HG02610 (cell line): ENCODE data around the gene LRP4.
A peak's percentile ranks its signal among the peaks of the same experiment; 100 is the strongest.

ENCODE experiments used
- ATAC-seq: cut with Tn5 transposase; IDR thresholded peaks from one replicate; pipeline ENCODE4 v1.9.1; 2021; ENCODE audit warnings: mild to moderate bottlenecking, moderate library complexity; ENCODE audit not compliant: unreplicated experiment

The LRP4 gene

DNA sequence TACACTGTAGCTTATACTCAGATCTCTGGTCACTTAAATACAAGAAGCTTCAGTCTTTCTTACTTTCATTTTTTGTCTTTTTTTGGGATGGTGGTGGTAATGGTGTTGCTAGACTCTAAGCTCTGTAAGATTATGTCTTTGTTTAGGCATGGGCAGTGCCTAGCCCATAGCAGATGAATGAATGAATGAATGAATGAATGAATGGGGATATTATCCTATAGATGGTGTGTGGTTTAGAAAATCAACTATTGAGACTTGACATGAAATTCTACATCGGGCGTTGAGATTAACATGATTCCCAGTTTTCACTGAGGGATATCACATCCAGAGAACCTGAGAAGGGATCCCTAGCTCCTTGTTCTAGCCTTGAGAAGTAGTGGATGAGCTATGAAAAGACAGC is 62.5 kb downstream of the LRP4 start:
- no peak for ATAC-seq

DNA sequence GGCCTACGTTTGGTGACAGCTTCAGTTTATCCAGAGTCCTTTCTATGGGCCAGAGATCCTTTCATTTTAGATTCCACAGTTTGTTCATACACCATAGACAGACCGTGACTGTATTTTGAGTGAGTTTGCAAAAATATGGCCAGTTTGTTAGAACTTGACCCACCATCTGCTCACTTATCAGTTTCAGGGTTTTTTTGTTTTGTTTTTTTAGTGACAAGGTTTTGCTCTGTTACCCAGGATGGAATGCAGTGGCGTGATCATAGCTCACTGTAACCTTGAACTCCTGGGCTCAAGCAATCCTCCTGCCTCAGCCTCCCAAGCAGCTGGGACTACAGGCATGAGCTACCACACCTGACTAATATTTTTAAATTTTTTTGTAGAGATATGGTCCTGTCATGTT is 63.2 kb downstream of the LRP4 start:
- ATAC-seq: no peak

DNA sequence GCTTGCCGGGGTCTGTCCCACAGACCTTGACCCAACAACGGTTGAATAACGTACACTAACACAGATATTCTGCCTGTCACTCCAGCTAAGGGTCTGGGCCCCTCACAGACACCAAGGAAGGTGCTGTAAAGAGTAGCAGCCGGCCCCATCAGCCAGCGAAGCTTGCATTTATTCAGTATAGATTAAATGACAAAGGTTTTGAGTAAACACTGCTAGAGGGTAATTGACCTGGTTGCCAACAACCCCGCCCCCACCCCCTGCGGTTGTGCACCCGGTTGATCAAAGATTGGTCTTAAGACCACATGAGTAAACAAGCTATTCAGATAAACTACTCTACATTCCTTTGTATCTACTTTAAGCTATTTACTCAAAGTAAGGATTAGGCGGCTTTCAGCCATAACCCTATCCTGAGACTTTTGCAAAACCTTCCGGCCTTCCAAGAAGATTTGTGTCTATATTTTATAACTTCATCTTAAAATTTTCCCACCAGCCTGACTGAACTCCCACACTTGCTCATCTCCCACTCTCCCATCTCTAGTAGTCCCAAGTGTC is 67.4 kb downstream of the LRP4 start:
- no peak for ATAC-seq

DNA sequence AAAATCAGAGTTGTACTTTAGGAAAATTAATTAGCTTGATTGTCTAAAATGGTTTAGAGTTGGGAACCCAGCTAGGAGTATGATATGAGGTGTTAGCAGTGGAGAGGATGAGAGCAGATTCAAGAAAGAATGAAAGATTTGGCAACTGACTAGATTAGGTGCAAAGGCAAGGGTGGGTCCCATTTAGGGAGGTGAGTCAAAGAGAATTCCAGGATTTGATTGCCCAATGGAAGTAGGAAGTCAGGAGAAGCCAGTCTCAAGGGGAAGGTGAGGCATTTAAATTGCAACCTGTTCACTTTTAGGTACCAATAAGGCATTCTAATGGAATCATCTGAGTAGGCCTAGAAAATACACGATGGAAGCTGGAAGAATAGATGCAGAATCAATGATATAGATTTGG is 68.7 kb downstream of the LRP4 start:
- ATAC-seq: no peak

DNA sequence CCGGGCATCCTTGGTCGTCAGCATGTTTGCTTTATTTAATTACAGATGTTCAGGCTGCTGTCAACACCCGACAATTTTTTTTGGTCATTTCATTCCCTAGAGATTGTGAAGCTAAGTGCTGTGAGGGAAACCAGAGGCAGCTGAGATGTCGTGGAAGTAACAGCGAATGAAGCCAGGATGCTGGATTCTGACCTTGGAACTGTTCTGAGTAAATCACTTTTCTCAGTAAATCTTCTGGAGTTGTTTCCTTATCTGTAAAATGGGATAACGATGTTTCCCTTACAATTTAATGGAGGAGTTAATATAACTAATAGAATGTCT is 71.9 kb downstream of the LRP4 start:
- peak; percentile 2 for ATAC-seq

DNA sequence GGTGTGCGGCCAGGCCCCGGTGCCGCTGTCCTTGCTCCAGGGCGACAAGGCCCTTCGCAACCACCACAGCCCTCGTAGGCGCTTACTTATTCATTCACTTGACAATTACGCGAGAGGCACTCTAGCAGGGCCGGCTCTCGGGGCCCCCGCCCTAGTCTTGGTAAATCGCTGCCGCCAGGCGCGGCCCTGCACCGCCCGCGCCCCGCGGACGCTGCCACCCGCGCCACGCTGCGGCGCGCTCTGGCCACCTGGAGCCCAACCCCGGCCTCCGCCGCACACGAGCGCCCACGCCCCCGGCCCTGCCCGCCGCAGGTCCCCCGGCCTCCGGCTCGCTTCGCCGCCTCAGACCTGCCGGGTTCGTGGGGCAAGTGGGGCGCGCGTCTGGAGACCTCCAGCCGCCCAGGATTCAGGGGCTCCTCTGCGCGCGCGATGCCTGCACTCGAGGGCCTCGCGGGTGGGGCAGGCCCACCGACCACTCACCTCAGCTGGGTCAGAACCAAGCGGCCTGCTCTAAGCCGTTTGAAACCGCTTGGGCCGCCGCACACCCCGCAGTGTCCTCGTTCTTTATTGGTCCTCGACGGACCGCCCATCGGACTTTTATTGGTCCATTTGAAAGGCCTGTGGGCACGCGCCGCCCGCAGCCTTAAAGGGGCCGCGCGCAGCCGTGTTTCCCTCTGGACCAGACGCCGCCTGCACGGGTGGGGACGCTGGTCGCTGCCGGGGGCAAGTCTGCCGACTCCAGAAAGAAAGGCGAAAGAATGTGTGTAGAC is 72.4 kb downstream of the LRP4 start, which contains the start of gene CKAP5:
Gene CKAP5, minus strand, starts transcription at position 541 of the 770 bp plus-strand sequence. CDS start 25,049 bp downstream, outside the sequence.
- ATAC-seq: peak; percentile 95

DNA sequence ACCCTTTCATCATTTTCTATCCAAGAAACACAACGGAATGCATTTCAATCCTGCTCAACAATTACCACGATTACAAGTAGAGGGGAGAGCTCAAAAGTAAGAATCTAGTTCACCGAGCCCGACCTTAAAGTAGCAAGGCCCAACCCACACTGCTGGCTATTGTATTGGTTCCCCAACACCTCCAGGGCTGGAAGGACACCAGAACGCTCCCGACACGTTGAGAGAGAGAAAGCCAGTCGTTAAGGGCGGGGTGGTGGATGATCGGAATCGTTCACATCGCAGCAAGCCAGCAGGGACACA is 73.0 kb downstream of the LRP4 start:
- no peak for ATAC-seq

DNA sequence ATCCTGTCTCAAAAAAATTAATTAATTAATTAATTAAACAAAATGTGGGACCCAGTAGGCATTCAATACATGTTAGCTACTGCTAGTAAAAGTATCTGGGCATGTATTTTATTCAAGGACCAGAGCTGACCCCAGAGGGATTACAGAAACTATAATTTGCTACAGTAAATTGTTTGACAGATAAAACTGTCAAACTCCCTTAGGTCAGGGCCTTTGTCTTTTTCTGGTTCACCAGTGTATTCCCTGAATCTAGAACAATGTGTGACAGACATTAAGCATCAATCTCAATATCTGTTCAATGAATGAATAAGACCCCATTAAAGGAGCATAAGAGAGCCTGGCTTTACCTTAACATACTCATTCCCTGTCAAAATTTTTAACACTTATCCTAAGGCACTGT is 78.2 kb downstream of the LRP4 start:
- ATAC-seq: no peak

DNA sequence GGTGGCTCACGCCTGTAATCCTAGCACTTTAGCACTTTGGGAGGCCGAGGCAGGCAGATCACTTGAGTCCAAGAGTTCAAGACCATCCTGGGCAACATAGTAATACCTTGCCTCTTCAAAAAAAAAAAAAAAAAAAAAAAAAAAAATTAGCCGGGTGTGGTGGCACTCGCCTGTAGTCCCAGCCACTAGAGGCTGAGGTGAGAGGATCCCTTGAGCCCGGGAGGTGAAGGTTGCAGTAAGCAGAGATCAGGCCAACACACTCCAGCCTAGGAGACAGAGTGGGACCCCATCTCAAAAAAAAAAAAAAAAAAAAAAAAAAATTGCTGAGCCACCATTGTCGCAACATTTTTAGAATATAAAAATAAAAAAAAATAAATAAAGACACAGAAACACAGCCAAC is 79.8 kb downstream of the LRP4 start:
- no peak for ATAC-seq

DNA sequence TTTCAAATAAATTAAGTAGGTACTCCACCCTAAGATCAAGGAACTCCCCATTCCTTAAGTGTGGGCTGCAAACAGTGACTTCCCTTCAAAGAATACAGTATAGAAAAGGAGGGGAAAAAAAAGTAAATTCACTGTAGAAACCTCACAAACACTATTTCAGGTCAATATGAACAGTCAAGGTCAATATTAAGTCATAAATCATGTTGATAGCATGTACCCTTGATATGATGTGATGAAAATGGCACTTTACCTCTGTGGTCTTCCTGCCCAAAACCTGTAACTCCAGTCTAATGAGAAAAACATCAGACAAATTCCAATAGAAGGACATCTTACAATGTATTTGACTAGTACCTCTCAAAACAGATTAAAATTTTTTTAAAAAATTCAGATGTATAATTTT is 80.5 kb downstream of the LRP4 start:
- ATAC-seq: no peak

DNA sequence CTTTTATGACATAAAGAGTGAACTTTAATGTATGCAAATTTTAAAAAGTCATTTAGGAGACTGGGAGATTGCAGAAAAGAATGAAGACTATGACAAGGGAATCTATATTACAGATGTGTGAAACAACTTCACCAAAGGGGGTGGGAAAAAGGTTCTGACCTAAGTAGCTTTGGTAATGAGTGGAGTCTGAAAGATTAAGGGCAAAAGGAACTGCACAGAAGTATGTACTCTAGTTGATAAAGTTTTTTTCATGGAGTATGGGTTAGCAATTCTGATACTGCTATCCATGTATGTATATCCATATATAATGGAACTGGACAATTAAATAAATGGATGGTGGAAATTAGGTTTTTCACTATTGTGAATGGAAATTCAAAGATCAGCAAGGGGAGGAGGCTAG is 81.5 kb downstream of the LRP4 start:
- ATAC-seq: no peak

DNA sequence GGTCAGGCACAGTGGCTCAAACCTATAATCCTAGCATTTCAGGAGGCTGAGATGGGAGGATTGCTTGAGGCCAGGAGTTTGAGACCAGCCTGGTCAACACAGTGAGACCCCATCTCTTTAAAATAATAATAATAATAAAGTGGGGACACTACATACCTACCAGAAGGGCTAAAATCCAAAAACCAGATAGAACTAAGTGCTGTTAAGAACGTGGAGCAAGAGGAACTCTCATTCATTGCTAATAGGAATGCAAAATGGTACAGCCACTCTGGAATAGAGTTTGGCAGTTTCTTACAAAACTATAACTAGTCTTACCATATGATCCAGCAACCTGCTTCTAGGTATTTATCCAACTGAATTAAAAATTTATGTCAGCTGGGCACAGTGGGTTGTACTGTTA is 81.9 kb downstream of the LRP4 start:
- no peak for ATAC-seq

DNA sequence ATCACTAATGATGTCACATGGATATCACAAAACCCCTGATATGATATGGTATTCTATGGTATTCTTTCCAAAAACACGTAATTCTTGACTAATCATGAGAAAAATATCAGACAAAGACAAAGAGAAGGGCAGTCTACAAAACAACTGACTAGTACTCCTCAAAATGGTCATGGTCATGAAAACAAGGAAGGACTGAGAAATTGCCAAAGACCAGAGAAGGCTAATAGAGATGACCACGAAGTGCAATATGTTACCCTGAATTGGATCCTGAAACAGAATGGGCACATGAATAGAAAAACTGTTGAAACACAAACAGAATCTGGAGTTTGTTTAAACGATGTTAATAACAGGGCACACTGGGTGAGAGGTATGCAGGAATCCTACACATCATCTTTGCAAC is 82.5 kb downstream of the LRP4 start:
- ATAC-seq: no peak

DNA sequence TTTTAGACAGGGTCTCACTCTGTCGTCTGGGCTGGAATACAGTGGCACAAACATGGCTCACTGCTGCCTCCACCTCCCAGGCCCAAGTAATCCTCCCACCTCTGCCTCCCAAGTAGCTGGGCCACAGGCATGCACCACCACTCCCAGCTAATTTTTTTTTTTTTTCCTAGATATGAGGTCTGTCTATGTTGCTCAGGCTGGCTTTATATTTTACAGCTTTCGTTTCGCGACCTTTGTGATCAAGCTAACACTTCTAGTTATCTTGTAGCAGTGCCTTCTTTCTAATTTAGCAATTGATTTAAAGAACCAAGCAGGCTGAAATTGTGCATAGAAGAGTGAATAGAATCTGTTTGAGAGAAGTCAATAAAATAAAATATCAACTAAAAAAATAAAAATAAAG is 83.5 kb downstream of the LRP4 start:
- no peak for ATAC-seq

DNA sequence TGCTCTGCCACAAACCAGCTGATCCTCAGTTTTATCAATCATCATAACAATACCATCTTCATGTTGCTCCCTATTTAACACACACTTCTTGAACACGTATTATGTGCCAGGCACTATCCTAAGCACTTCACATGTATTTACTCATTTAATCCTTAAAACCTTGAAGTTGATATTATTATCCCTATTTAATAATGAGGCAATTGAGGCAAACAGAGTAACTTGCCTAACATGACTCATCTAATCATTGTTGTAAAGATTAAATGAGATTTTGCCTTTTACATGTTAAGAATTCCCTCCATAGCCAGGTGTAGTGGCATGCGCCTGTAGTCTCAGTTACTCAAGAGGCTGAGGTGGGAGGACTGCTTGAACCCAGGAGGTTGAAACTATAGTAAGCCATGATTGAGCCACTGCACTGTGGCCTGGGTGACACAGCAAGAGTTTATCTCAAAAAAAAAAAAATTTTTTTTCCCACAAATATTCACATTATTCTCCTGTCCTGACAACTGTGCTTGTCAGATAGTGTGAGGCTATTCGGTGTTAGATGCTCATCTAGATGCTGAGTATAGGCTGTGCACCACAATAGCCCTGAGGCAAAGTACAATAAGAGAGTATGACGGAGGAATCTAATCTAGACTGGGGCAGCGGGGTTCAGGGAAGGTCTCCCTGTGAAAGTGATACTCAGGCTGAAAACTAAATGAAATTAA is 85.7 kb downstream of the LRP4 start:
- no peak for ATAC-seq

DNA sequence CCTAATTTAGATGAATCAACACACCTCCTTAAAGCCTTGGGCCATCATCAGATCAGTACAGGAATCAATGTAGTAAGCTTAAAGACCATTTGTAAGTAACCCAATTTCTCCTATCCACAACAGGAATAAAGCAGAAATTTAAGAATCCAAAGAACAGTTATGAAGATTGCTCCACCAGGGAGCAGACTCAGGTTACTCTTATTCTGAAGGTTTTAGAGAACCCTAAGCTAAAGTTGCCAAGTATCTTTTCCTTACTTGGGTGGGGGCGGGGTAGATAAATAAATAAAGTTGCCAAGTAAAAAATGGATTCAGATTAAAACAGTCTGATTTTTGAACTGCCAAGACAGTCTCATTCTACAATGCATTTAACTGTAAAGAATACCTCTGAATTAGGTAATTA is 90.4 kb downstream of the LRP4 start:
- ATAC-seq: no peak

DNA sequence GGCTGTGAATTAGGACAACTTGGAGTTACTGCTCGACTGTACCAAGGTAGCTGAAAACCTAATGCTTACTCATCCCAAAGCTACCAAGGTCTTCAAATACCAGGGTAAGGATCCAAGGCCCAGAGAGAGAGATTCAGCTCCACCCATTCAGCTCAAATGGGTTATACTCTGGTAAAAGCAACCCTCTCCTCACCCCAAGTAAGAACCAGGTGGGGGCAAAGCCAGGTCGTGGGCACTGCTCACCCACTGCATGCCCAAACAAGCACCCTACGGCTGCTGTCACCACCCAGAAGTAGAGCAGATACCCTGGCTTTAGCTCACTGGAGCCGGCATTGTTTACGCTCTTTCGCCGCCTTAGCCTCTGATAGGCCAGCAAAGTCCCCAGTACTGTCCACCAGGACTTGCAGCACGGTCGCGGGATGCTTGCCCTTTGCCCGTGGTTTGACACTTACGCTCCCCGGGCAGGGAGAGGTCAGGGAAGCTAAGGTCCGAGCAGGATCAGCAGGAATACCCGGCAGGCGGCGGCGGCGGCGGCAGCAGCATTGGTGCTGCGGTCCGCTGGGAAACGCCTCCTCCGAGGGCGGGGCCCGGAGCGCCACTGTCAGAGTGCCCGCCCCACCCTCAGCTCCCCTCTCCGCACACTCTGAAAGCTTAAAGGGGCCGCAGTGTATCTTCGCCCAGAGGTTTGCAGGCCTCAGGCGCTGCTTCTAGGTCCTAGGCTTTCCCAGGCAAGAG is 91.9 kb downstream of the LRP4 start:
- peak; percentile 99 for ATAC-seq

DNA sequence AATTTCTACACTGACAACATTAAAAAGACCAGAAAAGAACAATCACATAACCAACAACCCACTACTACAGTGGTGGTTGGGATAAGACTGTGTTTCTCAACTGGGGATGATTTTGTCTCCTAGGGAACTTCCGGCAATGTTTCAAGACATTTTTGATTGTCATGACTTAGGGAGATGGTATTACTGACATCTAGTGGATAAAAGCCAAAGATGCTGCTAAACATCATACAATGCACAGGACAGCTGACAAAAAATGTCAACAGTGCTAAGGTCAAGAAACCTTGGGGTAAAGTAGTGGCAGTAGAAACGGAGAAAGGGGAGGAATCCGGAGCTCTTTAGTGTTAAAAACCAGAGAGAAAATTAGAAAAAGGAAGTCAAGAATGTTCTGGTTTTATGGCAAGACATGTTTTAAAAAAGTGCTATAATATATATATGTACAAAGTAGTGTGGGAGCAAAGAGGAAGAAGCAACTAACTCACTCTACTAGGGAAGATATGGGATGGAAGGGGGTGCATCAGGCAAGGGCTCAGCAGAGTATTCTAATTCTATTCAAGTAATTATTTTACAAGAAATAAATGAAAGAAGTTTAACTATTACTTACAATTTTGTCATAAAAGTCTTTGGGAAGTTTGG is 109.4 kb downstream of the LRP4 start:
- ATAC-seq: no peak
